HG03097 (cell line): ENCODE data around the gene SNX10.
A peak's percentile ranks its signal among the peaks of the same experiment; 100 is the strongest.

Experiments
- ATAC-seq: cut with Tn5 transposase; IDR thresholded peaks from one replicate; pipeline ENCODE4 v1.9.1; 2021; ENCODE audit not compliant: unreplicated experiment, low FRiP score

SNX10 gene

GRCh38 chr7:26295586-26295985 is 3.9 kb downstream of the SNX10 start:
- ATAC-seq, result no peak

DNA sequence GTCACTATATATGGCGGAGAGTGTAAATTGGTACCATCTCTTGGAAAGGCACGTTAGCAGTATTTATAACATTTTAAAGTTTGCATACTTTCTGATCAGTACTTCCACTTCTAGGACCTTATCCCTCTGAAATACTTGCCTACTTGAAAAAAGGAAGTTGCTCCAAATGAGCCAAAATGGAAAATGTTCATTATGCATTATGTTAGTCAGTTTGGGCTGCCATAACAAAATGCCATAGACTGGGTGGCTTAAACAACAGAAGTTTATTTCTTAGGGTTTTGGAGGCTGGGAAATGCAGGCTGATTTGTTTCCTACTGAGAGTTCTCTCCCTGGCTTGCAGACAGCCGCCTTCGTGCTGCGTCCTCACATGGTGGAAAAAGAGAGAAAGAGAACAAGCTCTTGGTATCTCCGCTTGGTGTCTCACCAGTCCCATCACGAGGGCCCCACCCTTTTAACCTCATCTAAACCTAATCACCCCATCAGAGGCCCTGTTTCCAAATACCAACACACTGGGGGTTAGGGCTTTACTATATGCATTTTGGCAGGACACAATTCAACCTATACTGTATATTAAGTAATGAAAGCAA is 6.9 kb downstream of the SNX10 start:
- no peak for ATAC-seq

DNA sequence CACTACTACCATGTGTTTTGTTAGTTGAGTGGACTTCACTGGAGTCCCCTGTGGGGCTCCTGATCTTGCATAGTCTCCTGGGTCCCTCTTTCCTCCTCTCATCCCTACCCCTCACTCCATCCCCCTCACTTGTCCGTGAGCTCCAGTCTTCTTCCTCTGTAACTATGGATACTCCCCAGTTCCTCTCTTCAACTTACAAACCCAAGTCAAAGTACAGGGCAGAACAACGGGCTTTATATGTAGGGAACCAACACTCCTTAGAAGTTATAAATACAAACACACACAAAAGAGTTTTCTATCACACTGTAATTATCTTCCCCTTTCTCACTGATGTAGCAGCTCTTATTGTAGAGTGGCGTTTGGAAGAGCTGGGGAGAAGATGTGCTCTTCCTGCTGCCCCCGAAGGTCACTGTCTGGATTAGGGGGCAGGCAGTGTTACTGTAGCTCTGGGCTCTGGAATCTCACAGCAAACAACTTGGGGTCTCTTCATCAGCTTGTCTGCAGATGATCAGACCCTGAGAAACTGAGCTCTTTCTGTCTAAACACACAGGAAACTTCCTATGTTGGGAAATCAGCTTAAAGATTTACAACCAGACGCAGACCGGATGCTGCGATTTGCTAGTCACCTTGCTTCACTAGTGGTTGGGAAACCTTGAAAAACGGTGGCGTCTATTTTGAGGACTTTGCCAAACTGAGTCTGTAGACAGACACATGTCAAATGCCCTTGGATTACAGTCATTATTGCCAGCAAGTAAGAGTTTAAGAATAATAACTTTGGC is 13.6 kb downstream of the SNX10 start:
- peak; percentile 52 for ATAC-seq

DNA sequence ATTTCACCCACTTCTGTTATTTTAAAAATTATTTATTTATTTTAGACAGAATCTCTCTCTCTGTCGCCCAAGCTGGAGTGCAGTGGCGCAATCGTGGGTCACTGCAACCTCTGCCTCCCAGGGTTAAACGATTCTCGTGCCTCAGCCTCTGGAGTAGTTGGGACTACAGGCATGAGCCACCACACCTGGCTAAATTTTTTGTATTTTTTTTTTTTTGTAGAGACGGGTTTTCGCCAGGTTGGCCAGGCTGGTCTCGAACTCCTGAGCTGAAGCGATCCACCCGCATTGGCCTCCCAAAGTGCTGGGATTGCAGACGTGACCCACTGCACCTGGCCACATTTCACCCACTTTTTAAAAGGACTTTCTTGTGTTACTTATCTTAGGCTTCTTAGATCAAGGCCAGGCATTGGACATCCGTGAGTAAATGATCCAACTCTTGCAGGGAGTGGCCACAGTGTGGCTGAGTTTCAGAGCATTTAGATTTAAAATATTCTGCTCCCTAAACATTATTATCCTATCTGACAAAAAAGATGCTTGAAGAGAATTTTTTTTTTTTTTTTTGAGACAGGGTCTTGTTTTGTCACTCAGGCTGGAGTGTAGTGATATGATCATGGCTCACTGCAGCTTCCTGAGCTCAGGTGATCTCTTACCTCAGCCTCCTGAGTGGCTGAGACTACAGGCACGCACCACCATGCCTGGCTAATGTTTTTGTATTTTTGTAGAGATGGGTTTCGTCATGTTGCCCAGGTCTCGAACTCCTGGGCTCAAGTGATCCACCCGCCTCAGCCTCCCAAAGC is 14.4 kb downstream of the SNX10 start:
- no peak for ATAC-seq

- no peak for ATAC-seq
Observed at GRCh38 chr7:26306790-26307189, 15.1 kb downstream of the SNX10 start.

DNA sequence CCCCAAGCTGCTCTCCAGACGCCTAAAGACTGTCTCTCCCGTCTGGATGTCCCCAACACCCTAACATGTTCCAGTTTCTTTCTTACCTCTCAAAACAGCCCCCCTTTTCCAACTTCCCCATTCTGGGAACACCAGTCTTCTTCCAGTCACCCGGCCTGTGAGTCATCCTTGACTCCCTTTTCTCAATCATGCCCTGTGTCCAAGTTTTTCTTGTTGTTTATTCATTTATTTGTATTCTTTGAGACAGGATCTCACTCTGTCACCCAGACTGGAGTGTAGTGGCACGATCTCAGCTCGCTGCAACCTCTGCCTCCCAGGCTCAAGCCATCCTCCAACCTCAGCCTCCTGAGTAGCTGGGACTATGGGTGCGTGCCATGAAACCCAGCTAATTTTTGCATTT is 15.6 kb downstream of the SNX10 start:
- no peak for ATAC-seq

DNA sequence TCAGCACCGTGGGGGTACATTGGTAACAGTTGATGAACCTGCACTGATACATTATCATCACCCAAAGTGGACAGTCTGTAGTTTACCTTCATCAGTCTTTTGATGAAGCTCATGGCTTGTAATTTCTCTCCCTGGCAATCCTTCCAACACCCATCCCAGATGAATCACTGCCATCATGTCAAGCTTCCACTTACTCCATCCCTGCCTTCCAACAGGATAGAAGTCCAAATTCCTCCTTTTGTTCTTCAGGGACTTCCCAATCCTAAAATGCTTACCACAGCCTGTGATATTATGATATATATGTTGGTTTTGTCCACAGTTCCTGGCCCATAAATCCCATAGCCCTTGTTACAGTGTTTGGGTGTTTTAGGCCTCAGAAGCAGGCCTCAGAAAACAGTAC is 16.1 kb downstream of the SNX10 start:
- no peak for ATAC-seq

- no peak for ATAC-seq
Observed at GRCh38 chr7:26308551-26308950, 16.9 kb downstream of the SNX10 start.

DNA sequence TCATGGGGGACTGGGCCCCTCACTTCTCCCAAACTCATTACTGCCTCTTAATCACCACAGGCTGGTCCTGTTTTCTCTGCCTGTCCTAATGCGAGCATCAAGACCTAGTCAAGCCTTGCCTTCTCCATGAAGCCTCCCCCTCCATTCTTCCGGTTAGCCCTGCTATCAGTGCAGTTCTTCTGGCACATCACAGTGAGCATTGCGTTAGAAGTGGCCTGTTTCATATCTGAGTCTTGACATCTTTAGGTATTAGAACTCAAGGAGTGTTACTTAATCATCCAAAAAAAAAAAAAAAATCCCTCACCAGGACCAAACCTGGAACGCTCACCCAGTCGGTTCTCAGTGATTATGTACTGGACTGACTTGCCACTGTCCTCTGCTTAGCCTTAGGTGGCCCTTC is 17.4 kb downstream of the SNX10 start:
- no peak for ATAC-seq

DNA sequence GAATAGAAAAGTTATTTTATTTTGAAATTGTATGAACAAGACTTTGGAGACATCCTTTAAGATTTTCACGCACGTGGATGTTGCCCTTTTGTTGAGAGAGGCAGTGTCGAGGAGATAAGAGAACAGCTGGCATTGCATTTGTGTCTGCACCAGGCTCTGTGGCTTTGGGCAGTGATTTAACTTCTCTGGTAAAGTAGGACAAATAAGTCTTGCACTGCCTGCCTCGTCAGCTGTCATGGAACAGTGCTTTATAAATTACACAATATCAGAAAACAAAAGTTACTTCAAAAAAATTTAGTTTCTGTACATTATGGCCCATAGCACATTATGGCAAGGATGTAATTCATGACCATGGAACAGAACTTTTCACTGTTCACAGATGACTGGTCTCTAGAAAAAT is 20.1 kb downstream of the SNX10 start:
- ATAC-seq, result no peak

- no peak for ATAC-seq
Observed at GRCh38 chr7:26317211-26317610, 25.5 kb downstream of the SNX10 start.

- ATAC-seq, result no peak
Observed at GRCh38 chr7:26318921-26319320, 27.3 kb downstream of the SNX10 start.

DNA sequence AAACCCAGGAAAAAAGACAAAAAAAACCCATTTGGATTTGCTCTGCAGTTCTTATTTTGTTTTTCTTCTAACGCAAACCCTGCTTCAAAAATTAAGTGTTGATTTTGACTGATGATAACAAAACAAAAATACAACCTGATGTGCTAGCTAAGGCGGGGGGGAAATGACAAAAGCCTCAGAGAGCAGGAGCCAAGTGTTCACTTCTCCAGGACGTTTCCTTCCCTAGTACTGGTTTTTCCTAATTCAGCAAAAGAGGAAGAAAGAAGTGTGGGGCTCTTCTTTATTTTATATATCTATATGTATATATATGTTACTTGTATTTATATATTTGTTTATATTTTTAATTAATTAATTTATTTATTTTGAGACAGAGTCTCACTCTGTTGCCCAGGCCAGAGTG is 28.0 kb downstream of the SNX10 start:
- ATAC-seq, result no peak

- no peak for ATAC-seq
Observed at GRCh38 chr7:26320878-26321277, 29.2 kb downstream of the SNX10 start.

DNA sequence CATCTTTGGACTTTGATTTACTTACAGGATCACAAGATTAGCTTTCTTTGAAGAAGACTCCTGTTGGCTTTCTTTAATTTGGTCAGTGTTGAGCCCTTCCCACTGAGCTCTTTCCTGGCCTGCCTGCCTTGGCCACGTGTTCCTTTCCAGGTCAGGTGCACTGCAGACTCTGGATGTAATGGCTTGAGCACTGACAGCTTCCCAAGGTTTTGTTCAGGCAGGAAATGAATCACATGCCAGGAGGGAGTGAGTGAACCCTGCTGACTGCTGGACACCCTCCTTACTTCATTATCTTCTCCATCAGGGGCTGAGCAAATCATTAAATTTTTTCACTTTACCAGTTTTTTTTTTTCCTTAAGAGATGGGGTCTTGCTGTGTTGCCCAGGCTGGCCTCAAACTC is 29.8 kb downstream of the SNX10 start:
- ATAC-seq, result no peak

DNA sequence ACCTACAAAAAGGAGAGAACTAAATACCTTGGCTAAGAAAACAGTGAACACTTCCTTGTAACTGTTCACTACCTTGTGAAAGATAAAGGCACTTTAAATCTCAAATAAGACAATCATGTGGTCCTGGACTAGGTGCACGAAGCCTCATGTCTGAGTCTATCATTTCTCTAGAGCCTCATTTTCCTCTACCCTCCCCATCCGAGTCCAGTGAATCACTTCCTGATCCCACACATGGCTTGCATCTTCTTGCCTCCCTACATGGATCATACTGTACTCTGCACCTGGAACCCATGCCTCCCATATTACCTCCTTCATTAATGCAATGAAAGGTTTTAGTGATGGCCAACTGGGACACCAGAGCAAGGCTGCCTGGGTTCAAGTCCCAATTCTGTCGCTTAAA is 34.5 kb downstream of the SNX10 start:
- ATAC-seq, result no peak

GRCh38 chr7:26328498-26329390 is 37.1 kb downstream of the SNX10 start:
- ATAC-seq, result no peak

DNA sequence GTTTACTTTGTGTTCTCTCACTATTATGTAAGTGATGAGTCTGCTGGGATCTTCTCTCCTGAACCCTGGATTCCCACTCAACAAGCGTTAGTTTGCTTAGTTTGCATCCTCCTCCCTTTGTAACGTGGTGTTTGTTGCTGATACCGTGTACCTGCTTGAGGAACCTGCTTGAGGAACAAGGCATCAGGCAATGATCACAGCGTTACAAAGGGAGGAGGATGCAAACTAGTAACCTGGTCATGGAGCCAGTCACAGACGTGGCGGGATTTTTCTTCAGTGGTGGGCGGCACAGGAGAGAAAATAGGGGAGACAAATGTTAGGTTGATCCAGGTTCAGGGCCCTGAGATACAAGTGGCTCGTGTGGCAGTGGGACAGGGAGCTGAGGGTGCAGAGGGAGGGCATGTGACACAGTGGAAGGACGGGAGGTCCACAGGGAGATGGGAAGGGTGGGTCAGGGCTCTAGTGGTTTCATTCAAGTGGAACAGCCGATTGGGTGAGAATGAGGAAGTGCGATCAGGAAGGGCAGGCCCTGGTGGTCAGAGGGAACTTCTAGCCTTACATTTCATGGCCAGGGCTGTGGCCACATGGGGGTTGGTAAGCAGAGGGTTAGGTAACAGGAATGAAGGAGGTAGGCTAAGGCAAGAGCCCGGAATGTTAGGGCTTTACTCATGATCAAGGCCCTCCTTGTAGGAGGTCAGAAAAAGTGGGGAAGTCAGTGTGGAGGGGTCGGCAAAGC is 38.0 kb downstream of the SNX10 start:
- no peak for ATAC-seq

DNA sequence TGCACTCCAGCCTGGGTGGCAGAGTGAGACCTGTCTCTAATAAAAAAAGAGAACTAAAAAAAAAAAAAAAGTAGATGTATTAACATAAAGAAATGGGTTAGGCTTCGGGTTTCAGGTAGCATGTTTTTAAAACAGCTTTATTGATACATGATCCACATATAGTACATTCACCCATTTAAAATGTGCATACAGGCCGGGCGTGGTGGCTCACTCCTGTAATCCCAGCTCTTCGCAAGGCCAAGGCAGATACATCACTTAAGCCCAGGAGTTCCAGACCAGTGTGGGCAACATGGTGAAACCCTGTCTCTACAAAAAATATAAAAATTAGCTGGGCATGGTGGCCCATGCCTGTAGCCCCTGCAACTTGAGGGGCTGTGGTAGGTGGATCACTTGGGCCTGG is 39.5 kb downstream of the SNX10 start:
- no peak for ATAC-seq

- no peak for ATAC-seq
Observed at GRCh38 chr7:26331789-26332188, 40.1 kb downstream of the SNX10 start.
